ENCODE measurements around the gene VTI1A.

VTI1A gene

DNA sequence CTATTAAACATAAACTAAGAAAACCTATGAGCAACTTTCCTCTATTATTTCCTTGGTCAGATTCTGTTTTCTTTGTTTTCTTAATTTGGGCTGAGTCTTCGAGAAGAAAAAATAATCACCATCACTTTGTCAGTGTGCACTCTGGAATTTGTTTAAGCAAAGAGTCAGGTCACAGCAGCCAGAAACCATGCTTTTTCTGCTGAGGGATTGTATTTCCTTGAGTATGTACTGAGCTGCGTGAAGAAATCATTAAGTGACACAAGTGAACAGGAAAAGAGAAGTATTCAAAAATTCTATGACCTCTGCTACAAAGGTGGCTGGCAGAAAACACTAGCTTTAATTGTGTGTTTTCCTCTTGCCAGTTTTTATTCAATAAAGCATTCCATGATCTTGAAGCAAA lies 249.6 kb downstream of the VTI1A start:
- CTCF ChIA-PET, result interaction anchor here (0.6 kb wide), 1 partner anchor 413 kb away, joined by 3 read pairs; no protein-coding TSS in a partner anchor

GRCh38 chr10:112698133-112698817 lies 251.3 kb downstream of the VTI1A start:
- Histone ChIP-seq H3K27ac (ENCODE audit: extremely low read depth, low read depth, low read length) (no peak overlapping the region), H3K4me3 (ENCODE audit: low read depth, low read length) (no peak overlapping the region), H3K4me1 (ENCODE audit: control insufficient read depth, insufficient read depth, low read length) (no peaks in the 10 kb centered on the region), H3K36me3 (ENCODE audit: control insufficient read depth in 2 of 2, insufficient read depth in 1 of 2, low read length in 2 of 2) (no peaks in the 10 kb centered on the region; a peak in 1 of 3 replicates), H3K9me3 (ENCODE audit: control insufficient read depth, insufficient read depth, low read depth, low read length) (no peaks in the 10 kb centered on the region)
- ChIA-PET CTCF (interaction anchor here (0.6 to 0.7 kb wide), 2 partner anchors 17 to 827 kb away, joined by 3 read pairs; no protein-coding TSS in a partner anchor), POLR2A (no interaction called here)
- TF ChIP-seq ZNF521 (tag by site-specific recombination; IDR thresholded peaks at IDR 0.05) (no peak), ZNF274 (IDR thresholded peaks at IDR 0.05; ENCODE audit: low read length) (no peak), ZNF274 (tag by site-specific recombination; IDR thresholded peaks at IDR 0.05; ENCODE audit: borderline replicate concordance) (no peak), ZNF138 (tag by site-specific recombination; IDR thresholded peaks at IDR 0.05; ENCODE audit: borderline replicate concordance) (no peak), ZNF692 (tag by site-specific recombination; IDR thresholded peaks at IDR 0.05) (no peak), CTCF (tag by site-specific recombination; IDR thresholded peaks at IDR 0.05) (no peak), ZNF48 (tag by site-specific recombination; IDR thresholded peaks at IDR 0.05) (no peak), ZNF561 (tag by site-specific recombination; IDR thresholded peaks at IDR 0.05; ENCODE audit: borderline replicate concordance) (no peak), YY1 (tag by site-specific recombination; IDR thresholded peaks at IDR 0.05) (no peak), ZNF214 (tag by site-specific recombination; IDR thresholded peaks at IDR 0.05; ENCODE audit: borderline replicate concordance) (no peak)
- TF ChIP-seq, protein P1, sequence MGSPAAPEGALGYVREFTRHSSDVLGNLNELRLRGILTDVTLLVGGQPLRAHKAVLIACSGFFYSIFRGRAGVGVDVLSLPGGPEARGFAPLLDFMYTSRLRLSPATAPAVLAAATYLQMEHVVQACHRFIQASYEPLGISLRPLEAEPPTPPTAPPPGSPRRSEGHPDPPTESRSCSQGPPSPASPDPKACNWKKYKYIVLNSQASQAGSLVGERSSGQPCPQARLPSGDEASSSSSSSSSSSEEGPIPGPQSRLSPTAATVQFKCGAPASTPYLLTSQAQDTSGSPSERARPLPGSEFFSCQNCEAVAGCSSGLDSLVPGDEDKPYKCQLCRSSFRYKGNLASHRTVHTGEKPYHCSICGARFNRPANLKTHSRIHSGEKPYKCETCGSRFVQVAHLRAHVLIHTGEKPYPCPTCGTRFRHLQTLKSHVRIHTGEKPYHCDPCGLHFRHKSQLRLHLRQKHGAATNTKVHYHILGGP (tag by site-specific recombination; IDR thresholded peaks at IDR 0.05), result no peak

More for the DNA sequence above, 249.6 kb downstream of the VTI1A start:
- Histone ChIP-seq H3K9me3 (ENCODE audit: control insufficient read depth, insufficient read depth, low read depth, low read length) (no peaks in the 10 kb centered on the region), H3K4me1 (ENCODE audit: control insufficient read depth, insufficient read depth, low read length) (no peaks in the 10 kb centered on the region), H3K36me3 (ENCODE audit: control insufficient read depth in 2 of 2, insufficient read depth in 1 of 2, low read length in 2 of 2) (no peaks in the 10 kb centered on the region; a peak in 1 of 3 replicates), H3K4me3 (ENCODE audit: low read depth, low read length) (no peak overlapping the region), H3K27ac (ENCODE audit: extremely low read depth, low read depth, low read length) (no peak overlapping the region)
- POLR2A ChIA-PET, result no interaction called here
- TF ChIP-seq, protein P2, sequence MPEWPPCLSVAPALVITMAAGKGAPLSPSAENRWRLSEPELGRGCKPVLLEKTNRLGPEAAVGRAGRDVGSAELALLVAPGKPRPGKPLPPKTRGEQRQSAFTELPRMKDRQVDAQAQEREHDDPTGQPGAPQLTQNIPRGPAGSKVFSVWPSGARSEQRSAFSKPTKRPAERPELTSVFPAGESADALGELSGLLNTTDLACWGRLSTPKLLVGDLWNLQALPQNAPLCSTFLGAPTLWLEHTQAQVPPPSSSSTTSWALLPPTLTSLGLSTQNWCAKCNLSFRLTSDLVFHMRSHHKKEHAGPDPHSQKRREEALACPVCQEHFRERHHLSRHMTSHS (tag by site-specific recombination; IDR thresholded peaks at IDR 0.05), result no peak
- TF ChIP-seq MEIS1 (CRISPR knock-in tag; IDR thresholded peaks at IDR 0.05; ENCODE audit: borderline replicate concordance) (no peak), ZNF148 (tag by site-specific recombination; IDR thresholded peaks at IDR 0.05; ENCODE audit: borderline replicate concordance) (no peak), YY2 (tag by site-specific recombination; IDR thresholded peaks at IDR 0.05) (no peak), ZBTB1 (tag by site-specific recombination; IDR thresholded peaks at IDR 0.05) (no peak), ZNF24 (tag by site-specific recombination; IDR thresholded peaks at IDR 0.05) (no peak), ZNF837 (tag by site-specific recombination; IDR thresholded peaks at IDR 0.05) (no peak)
- TF ChIP-seq, protein P3, sequence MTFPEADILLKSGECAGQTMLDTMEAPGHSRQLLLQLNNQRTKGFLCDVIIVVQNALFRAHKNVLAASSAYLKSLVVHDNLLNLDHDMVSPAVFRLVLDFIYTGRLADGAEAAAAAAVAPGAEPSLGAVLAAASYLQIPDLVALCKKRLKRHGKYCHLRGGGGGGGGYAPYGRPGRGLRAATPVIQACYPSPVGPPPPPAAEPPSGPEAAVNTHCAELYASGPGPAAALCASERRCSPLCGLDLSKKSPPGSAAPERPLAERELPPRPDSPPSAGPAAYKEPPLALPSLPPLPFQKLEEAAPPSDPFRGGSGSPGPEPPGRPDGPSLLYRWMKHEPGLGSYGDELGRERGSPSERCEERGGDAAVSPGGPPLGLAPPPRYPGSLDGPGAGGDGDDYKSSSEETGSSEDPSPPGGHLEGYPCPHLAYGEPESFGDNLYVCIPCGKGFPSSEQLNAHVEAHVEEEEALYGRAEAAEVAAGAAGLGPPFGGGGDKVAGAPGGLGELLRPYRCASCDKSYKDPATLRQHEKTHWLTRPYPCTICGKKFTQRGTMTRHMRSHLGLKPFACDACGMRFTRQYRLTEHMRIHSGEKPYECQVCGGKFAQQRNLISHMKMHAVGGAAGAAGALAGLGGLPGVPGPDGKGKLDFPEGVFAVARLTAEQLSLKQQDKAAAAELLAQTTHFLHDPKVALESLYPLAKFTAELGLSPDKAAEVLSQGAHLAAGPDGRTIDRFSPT (tag by site-specific recombination; IDR thresholded peaks at IDR 0.05), result no peak
